Nephron (organoid): ENCODE measurements around the gene BAHD1.
A peak's percentile ranks its signal among the peaks of the same experiment; 100 is the strongest.

Experiments
- H3K27ac Mint-ChIP-seq, 3 experiments: 2 replicates each; pipeline ENCODE4 v1.8.0; 2020; ENCODE audit warnings: mixed read lengths in 3 of 3, mild to moderate bottlenecking in 2 of 3, moderate library complexity in 1 of 3
- H3K27me3 Mint-ChIP-seq: 2 replicates; pipeline ENCODE4 v1.8.0; 2021; ENCODE audit warnings: low read depth, mild to moderate bottlenecking, moderate library complexity, mixed read lengths
- H3K36me3 Mint-ChIP-seq: 2 replicates; pipeline ENCODE4 v1.8.0; 2020; ENCODE audit warnings: low read depth, mixed read lengths
- H3K4me1 Mint-ChIP-seq: 2 replicates; pipeline ENCODE4 v1.8.0; 2020; ENCODE audit warnings: mixed read lengths
- H3K4me3 Mint-ChIP-seq, 3 experiments: 2 replicates each; pipeline ENCODE4 v1.8.0; 2020; ENCODE audit warnings: mild to moderate bottlenecking in 3 of 3, mixed read lengths in 3 of 3, moderate library complexity in 2 of 3
- H3K9me3 Mint-ChIP-seq: 2 replicates; pipeline ENCODE4 v1.8.0; 2020; ENCODE audit warnings: mixed read lengths
- TF ChIP-seq, protein P1 (sequence below), 3 experiments: fragments of 200-600 bp; sonication (generic); IDR thresholded peaks; one replicate each; pipeline ENCODE4 v1.5.0; 2021; ENCODE audit warnings: antibody characterized with exemption in 3 of 3; ENCODE audit not compliant: unreplicated experiment in 3 of 3

BAHD1 gene

DNA sequence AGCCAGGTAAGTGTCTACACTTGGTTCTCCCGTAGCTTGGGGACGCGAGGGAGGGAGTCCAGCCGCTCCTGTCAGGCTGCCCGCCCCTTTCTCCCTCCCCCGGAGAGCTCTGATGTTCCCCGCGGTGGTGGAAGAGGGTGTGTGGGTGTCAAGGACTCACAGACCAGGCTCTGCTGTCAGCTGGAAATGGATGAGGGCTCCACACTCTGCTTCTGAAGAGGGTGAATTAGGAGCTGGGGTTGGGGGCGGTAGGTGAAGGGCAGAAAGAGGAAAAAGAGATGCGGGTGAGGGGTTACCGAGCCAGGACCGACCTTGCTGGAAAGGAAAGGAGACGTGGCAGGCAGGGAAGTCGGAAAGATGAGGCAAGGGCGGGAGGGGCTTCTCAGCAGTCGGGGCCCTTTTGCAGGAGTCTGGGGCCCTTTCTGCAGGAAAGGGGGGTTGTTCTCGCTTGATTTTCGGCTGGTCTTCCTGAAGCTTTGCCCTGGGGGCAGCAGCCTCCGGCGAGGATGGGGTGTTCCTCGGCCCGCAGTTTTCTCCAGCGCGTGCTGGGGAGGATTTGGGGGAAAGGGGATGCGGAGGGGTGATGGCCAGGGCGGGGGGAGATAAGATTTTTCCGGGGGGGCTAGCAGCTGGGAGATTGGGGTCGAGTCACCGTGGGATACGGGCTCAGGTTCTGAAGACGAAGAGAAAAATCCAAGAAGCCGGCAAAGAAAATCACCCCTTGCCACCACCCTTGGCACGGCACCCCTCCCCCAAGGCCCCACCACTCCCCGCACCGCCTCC lies 602 bp upstream of the BAHD1 start:
- H3K9me3 Mint-ChIP-seq: no peaks in the 10 kb centered on the region
- TF ChIP-seq, protein P1, sequence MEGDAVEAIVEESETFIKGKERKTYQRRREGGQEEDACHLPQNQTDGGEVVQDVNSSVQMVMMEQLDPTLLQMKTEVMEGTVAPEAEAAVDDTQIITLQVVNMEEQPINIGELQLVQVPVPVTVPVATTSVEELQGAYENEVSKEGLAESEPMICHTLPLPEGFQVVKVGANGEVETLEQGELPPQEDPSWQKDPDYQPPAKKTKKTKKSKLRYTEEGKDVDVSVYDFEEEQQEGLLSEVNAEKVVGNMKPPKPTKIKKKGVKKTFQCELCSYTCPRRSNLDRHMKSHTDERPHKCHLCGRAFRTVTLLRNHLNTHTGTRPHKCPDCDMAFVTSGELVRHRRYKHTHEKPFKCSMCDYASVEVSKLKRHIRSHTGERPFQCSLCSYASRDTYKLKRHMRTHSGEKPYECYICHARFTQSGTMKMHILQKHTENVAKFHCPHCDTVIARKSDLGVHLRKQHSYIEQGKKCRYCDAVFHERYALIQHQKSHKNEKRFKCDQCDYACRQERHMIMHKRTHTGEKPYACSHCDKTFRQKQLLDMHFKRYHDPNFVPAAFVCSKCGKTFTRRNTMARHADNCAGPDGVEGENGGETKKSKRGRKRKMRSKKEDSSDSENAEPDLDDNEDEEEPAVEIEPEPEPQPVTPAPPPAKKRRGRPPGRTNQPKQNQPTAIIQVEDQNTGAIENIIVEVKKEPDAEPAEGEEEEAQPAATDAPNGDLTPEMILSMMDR (IDR thresholded peaks at IDR 0.05; ENCODE audit: unreplicated experiment in 3 of 3): no peak
- H3K36me3 Mint-ChIP-seq: no peaks in the 10 kb centered on the region

DNA sequence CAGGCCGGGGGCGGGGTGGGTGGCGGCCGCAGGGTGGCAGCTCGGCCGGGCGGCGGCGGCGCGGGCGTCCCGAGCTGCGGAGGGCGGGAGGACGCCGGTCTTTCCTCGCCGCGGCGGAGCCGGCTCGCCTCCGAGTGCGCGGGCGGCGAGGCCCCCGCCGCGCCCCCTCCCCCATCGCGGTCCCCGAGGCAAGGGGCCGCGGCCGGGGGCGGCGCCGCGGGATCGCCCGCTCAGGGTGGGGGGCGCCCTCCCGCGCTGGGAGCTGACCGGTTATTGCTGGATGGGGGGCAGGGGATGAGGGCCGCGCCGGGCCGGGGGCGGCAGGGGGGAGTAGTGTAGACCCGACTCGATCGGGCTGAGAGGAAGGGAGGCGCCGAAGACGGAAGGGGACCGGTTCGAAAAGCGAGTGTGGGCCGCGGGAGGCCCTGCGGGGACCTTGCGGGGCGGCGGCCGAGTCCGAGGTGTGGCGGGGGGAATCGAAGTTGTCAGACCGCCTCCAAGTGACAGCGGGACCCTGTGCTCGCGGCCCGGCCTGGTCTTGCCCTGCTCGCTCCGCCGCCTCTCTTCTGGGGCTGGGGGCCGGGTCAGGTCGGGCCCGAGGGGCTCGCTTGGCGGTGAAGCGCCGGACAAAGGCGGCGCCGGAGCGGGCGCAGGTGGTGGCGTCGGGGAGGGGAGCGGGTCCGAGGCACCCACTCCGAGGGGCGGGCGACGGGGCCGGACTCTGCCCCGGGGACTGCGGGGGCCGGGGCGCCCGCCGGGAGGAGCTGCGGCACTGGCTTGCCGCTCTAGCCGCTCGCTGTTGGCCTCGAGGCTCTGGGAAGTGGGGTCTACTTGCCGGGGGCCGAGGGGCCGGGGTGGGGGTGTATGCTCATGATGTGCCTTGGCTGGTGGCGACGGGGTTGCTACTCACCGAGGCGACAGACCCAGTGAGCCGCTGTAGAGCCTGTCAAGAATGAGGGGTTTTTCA lies 1.1 kb downstream of the BAHD1 start:
- Mint-ChIP-seq H3K4me3 (peak overlapping the region; percentile 89 to 95 (median 90)), H3K27me3 (peaks cover 40% of the 10 kb centered on the region), H3K4me1 (peaks cover 62% of the 10 kb centered on the region), H3K27ac (peak overlapping the region; percentile 42 to 87 (median 80)), H3K36me3 (no peaks in the 10 kb centered on the region), H3K9me3 (no peaks in the 10 kb centered on the region)
- TF ChIP-seq, protein P1 (IDR thresholded peaks at IDR 0.05; ENCODE audit: unreplicated experiment in 3 of 3): peak in 2 of 3 experiments; percentile 17 to 24

More for the DNA sequence above, 602 bp upstream of the BAHD1 start:
- Mint-ChIP-seq H3K4me1 (peaks cover 60% of the 10 kb centered on the region), H3K27me3 (peaks cover 57% of the 10 kb centered on the region), H3K4me3 (peak overlapping the region; percentile 89 to 99 (median 94)), H3K27ac (peak overlapping the region; percentile 76 to 82 (median 76))

DNA sequence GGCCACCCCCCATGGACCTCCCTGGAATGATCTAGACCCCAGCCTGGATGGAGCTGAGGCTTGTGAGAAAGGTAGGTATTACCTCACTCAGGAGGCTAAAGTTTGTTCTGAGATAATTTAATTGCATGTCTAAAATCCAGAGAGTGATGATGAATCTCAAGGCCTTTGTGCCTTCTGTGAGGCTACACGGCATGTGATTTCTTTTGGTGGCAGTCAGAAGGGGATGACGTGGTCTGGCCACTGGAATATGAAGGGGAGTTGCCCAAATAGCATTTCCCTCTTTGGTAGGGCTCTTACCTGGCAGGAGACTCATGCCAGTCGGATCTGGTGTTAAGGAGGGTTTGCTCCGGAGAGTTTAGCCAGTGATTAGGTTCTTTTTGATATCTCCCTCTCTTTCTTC lies 2.5 kb downstream of the BAHD1 start:
- Mint-ChIP-seq H3K4me3 (peak overlapping the region; percentile 75 to 95 (median 90)), H3K27ac (peak overlapping the region in 2 of 3 experiments; percentile 23 to 29), H3K27me3 (peaks cover 26% of the 10 kb centered on the region), H3K4me1 (peaks cover 55% of the 10 kb centered on the region), H3K9me3 (no peaks in the 10 kb centered on the region), H3K36me3 (no peaks in the 10 kb centered on the region)
- TF ChIP-seq, protein P1 (IDR thresholded peaks at IDR 0.05; ENCODE audit: unreplicated experiment in 3 of 3): no peak

DNA sequence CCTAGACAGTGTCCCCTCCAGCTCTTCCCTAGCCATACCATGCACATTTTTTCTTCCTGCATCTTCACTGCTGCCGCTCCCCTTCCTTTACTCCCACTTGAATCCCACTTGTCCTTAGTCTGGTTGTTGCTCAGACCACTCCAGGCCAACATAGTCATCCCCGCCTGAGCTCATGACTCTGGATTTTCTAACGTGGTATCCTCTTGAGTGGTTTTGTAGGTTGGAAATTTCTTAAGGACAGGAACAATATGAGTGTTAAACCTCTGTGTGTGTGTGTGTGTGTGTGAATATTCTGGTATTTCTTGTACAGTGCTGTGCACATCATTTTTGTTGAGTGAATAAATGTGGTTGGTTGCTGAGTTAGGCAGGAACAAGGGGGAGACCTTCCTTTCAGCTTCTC lies 3.1 kb downstream of the BAHD1 start:
- H3K27me3 Mint-ChIP-seq: peaks cover 20% of the 10 kb centered on the region
- peak overlapping the region in 2 of 3 experiments; percentile 23 to 29 for H3K27ac Mint-ChIP-seq
- H3K4me1 Mint-ChIP-seq: peaks cover 49% of the 10 kb centered on the region
- TF ChIP-seq, protein P1 (IDR thresholded peaks at IDR 0.05; ENCODE audit: unreplicated experiment in 3 of 3): no peak
- H3K36me3 Mint-ChIP-seq: no peaks in the 10 kb centered on the region
- no peaks in the 10 kb centered on the region for H3K9me3 Mint-ChIP-seq
- H3K4me3 Mint-ChIP-seq: peak overlapping the region; percentile 75 to 95 (median 90)

DNA sequence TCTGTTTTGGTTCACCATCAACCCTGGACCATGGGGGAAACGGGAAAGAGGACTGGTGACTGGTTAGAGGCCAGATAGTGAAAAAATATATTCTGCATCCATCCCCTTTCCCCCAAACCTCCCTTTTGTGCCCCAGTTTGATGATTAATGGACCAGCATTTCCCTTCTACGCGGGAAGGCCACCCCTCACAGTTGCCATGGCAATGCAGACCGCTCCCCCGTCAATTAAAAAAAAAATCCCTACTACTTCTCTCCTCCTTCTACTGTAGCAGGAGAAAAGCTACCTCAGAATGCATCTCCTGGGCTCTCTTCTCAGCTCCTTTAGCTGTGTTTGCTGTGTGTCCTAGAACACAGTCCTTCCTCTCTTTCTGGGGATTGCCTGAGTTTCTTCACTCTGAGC lies 4.0 kb downstream of the BAHD1 start:
- TF ChIP-seq, protein P1 (IDR thresholded peaks at IDR 0.05; ENCODE audit: unreplicated experiment in 3 of 3): no peak
- Mint-ChIP-seq H3K27me3 (peaks cover 11% of the 10 kb centered on the region), H3K27ac (peak overlapping the region in 1 of 3 experiments; percentile 58), H3K4me1 (peaks cover 40% of the 10 kb centered on the region), H3K9me3 (no peaks in the 10 kb centered on the region), H3K36me3 (no peaks in the 10 kb centered on the region), H3K4me3 (peak overlapping the region; percentile 56 to 95 (median 75))
